Activated CD8-positive, alpha-beta T cell treated with anti-CD3 and anti-CD28 coated beads, Interleukin-2, amount 10 ng/mL, durations not matched to agents 7 days and 5 days (primary cell): ENCODE measurements around the gene CACTIN. TPM values are rescaled to one million over a fixed set of nuclear protein-coding genes. Genes with fewer than 3 reads are reported as not detected.

ENCODE experiments used
- total RNA-seq, 2 experiments: library from RNA; stranded (reverse); gene quantifications; one replicate each; pipeline ENCODE4 v1.2.3, GENCODE V29; 2021

The CACTIN gene
- total RNA-seq, 2 experiments from 2014 or later = 31.2 to 37.0 TPM

Other genes starting within 250 kb of the CACTIN start
- gene SMIM24, start 146.3 kb downstream of the CACTIN start, total RNA-seq = 1 to 10 TPM; 2.5 to 3.5 TPM
- gene SMIM44, start 143.3 kb downstream of the CACTIN start, total RNA-seq = not detected
- 10 to 100 TPM; 14.6 to 16.1 TPM for gene DOHH, start 126.1 kb downstream of the CACTIN start, total RNA-seq
- 10 to 100 TPM; 72.7 to 81.6 TPM for gene FZR1, start 120.5 kb downstream of the CACTIN start, total RNA-seq
- gene TEKTIP1, start 87.6 kb downstream of the CACTIN start, total RNA-seq = 1 to 10 TPM; 8.3 to 9.4 TPM
- gene MFSD12, start 69.2 kb downstream of the CACTIN start, total RNA-seq = 10 to 100 TPM; 61.0 to 63.5 TPM
- gene HMG20B, start 53.8 kb downstream of the CACTIN start, total RNA-seq = 10 to 100 TPM; 45.0 to 51.2 TPM
- under 1 TPM; 0.26 to 0.31 TPM for gene GIPC3, start 41.3 kb downstream of the CACTIN start, total RNA-seq
- gene TBXA2R, start 19.9 kb downstream of the CACTIN start, total RNA-seq = 1 to 10 TPM; 2.6 to 2.8 TPM
- 10 to 100 TPM; 19.7 to 20.0 TPM for gene PIP5K1C, start 73.7 kb upstream of the CACTIN start, total RNA-seq
- 1 to 10 TPM; 1.3 TPM for gene TJP3, start 81.6 kb upstream of the CACTIN start, total RNA-seq
- 10 to 100 TPM; 39.6 to 40.5 TPM for gene APBA3, start 134.9 kb upstream of the CACTIN start, total RNA-seq
- 10 to 100 TPM; 66.9 to 71.4 TPM for gene MRPL54, start 135.9 kb upstream of the CACTIN start, total RNA-seq
- gene RAX2, start 145.4 kb upstream of the CACTIN start, total RNA-seq = not detected
- gene MATK, start 159.6 kb upstream of the CACTIN start, total RNA-seq = 10 to 100 TPM; 39.9 to 44.0 TPM
- gene ZFR2, start 242.2 kb upstream of the CACTIN start, total RNA-seq = under 1 TPM; 0.24 to 0.42 TPM